ENCODE results near the gene PGR. TPM values are rescaled to one million over a fixed set of nuclear protein-coding genes. Genes with fewer than 3 reads are reported as not detected.

The PGR gene
- polyA plus RNA-seq (ENCODE audit: insufficient read length in 3 of 3) = under 1 TPM; 0.07 to 0.16 (median 0.10) TPM

GRCh38 chr11:101129203-101129943, at the start of gene PGR:
Gene PGR, minus strand, starts transcription at chr11:101129813. Its CDS starts 743 bp downstream, at chr11:101129070.
- DNase-seq (ENCODE audit: low read depth in 3 of 3, low spot score in 2 of 3) = peak in 1 of 3 donors; percentile 6

GRCh38 chr11:101176381-101176780, 46.8 kb upstream of the PGR start:
- no peak for DNase-seq (ENCODE audit: low read depth in 3 of 3, low spot score in 2 of 3)

DNA sequence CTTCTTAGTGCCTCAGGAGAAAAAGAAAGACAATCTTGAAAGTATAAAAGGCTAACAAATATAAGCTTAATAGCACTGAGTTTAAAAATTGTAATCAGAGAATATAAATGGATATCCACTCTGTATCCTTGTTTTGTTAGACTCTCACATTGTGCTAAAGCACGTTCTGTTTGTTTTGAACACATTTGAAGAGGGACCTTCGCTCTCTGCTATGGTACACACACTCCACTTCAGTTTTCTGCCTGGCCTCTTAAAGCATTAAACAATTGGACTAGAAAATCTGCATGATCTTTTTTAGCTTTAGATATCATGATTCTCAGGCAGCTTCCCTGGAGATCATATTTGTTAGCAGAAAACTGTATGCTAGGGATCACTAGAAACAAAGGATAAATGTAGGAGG, 40.3 kb upstream of the PGR start:
- no peak for DNase-seq (ENCODE audit: low read depth in 3 of 3, low spot score in 2 of 3)

GRCh38 chr11:101166038-101166437, 36.4 kb upstream of the PGR start:
- no peak for DNase-seq (ENCODE audit: low read depth in 3 of 3, low spot score in 2 of 3)

DNA sequence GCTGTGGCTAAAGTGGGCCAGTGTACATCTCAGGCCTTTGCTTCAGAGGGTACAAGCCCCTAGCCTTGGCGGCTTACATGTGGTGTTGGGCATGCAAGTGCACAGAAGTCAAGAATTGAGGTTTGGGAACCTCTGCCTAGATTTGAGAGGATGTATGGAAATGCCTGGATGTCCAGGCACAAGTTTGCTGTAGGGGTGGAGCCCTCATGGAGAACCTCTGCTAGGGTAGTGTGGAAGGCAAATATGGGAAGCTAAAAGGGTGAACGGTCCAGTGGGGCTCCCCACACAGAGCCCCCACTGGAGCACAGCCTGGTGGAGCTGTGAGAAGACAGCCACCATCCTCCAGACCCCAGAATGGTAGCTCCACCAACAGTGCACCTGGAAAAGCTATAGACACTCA, 28.5 kb upstream of the PGR start:
- DNase-seq (ENCODE audit: low read depth in 3 of 3, low spot score in 2 of 3) = no peak

DNA sequence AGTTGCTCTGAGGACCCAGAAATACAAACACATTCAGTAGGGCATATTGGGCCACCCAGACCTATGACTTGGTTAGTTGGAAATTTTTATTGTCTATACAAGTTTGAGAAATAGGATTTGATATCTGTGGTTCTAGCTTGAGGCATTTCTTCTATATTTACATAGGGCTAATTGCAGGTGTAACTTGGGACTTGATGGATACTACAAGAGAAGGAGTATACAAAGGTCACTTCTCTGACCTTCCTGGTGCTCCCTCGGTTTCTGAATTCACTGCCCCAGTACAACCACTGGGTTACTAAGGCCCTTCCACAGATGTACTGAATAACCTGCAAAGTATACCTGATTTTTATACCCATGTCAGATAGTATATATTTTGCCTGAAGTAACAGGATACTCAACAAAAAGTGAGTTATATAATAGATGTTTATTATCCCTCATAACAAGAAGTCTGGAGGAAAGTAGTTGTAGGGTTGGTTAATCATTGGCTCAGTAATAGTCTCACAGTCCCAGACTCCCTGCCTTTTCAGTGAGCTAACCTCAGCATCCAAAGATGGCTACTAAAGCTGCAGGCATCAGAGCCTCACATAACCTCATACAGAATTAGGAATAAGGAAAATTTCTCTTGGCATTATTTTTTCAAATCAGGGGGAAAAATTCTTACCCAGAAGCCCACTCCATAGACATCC, 8.8 kb upstream of the PGR start:
- no peak for DNase-seq (ENCODE audit: low read depth in 3 of 3, low spot score in 2 of 3)

- DNase-seq (ENCODE audit: low read depth in 3 of 3, low spot score in 2 of 3) = no peak
Observed at GRCh38 chr11:101133190-101133589, 3.6 kb upstream of the PGR start.

GRCh38 chr11:101128571-101129202, 926 bp downstream of the PGR start:
- peak in 1 of 3 donors; percentile 1 for DNase-seq (ENCODE audit: low read depth in 3 of 3, low spot score in 2 of 3)

GRCh38 chr11:101127699-101128570, 1.7 kb downstream of the PGR start:
- peak in 1 of 3 donors; percentile 3 for DNase-seq (ENCODE audit: low read depth in 3 of 3, low spot score in 2 of 3)

DNA sequence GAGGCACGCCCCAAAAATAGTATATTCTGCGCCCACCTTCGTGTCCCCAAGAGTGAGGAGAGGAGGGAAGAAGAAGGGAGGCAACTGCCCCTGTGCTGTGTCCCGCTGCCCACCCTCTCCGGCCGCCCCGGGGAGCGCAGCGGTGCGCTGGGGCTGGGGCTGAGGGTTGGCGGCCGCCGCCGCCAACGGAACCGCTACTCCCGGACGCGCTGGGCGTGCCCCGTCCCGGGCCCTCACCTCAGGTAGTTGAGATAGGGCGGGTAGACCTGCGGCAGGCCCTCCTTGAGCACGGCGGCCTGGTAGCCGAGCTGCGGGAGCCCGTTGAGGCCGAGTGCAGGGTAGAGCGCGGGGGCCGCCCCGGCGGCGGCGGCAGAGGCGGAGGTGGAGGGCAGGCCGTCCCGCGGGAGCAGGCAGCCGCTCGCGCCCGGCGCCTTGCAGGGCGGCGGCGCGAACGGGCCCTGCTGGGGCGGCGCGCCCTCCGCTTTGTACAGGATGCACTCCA, 2.4 kb downstream of the PGR start:
- DNase-seq (ENCODE audit: low read depth in 3 of 3, low spot score in 2 of 3) = peak in 1 of 3 donors; percentile 15

- DNase-seq (ENCODE audit: low read depth in 3 of 3, low spot score in 2 of 3) = no peak
Observed at GRCh38 chr11:101126551-101127196, 2.9 kb downstream of the PGR start.

DNA sequence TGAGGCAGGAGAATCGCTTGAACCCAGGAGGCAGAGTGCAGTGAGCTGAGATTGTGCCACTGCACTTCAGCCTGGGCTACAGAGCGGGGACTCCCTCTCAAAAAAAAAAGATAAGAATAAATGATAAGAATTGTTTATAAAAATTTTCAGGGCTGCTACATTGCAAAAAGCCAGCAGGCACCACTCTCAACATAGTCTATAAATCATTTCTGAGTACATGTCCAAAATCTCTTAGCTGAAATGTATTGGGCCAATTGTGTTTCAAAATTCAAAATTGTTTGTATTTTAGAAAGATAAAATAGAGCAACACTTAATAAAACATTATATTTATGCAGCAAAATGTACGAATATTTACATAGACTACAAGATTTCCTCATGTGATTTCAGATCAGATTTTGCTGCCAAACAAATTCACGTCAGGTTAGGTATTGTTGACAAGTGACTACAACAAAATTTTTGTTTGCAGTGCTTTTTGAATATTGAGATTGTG, 13.9 kb downstream of the PGR start:
- DNase-seq (ENCODE audit: low read depth in 3 of 3, low spot score in 2 of 3) = no peak

- DNase-seq (ENCODE audit: low read depth in 3 of 3, low spot score in 2 of 3) = no peak
Observed at GRCh38 chr11:101113540-101113939, 16.1 kb downstream of the PGR start.

DNA sequence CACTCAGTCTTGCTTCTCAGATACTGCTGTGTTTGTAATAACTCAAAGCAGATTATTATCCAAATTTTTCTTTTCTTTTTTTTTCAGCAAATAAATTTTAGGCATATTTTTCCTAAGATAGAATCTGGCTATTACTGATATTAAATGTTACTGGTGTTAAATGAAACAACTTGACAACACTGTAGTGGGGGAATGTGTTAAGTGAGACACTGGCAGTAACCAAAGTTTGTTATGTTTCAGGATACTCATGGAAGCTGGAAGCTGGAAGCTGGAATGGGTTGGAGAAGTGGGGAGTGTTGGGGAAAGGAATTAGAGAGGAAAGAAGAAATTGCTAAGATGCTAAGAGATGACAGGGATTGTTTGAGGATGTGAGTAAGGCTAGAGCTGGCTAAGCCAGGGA, 24.9 kb downstream of the PGR start:
- no peak for DNase-seq (ENCODE audit: low read depth in 3 of 3, low spot score in 2 of 3)

- no peak for DNase-seq (ENCODE audit: low read depth in 3 of 3, low spot score in 2 of 3)
Observed at GRCh38 chr11:101103433-101103832, 26.2 kb downstream of the PGR start.

DNA sequence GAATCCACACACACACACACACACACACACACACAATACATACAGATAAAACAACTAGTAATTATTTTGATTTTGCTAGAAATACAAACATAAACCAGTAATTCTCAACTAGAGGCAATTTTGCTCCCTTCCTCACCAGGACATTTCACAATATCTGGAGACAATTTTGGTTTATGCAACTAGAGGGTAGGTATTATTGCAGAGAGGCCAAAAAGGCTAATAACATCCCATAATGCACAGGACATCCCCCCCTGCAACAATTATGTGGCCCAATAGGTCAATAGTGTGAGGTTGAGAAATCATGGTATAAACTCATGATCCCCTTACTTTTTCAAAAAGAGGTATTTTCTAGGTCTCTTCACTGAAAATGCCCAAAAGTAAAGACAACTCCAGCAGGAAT, 29.0 kb downstream of the PGR start:
- no peak for DNase-seq (ENCODE audit: low read depth in 3 of 3, low spot score in 2 of 3)

GRCh38 chr11:101096036-101096704, 33.4 kb downstream of the PGR start:
- DNase-seq (ENCODE audit: low read depth in 3 of 3, low spot score in 2 of 3) = no peak

DNA sequence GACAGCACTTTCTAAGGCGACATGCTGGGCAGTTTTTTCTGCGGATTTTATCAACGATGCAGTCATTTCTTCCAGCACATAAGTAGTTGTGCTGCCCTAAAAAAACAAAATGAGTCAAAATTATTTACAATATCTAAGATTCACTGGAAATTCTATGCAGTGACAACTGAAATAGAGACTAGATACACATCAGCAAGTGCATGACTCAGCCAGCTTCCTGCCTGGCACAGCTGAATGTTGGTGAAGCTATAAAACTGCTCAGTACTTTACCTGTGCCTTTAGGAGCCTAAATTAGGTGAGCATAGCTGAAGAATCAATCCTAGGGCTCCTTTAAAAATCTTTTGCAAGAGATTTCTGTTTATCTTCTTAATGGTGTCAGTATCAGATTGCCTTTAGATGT, 37.8 kb downstream of the PGR start:
- no peak for DNase-seq (ENCODE audit: low read depth in 3 of 3, low spot score in 2 of 3)

DNA sequence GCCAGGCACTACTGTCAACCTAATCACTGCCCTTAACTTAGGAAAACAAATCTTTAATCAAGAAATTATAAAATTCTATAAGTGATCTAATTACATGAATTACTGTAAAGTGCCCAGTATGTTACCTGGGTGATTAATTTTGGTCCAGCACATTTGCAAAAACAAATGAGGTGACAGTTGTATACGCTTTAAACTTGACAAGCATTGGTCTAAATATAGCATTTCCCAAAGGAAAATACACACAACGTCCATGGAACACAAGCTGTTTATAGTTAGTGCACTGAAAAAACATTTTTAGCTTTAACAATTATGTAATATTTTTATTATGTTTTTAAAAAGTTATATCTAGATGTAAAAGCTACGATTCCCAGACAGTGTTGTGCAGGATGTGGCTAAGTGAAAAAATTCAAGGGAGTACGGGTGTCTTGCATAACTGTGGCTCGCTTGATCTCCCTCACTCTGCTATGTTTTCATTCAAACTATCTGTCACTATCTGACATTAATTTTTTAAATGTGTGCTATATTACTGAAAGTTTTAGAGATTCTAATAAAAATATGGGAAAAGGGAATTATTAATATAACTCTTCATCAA, 38.8 kb downstream of the PGR start:
- no peak for DNase-seq (ENCODE audit: low read depth in 3 of 3, low spot score in 2 of 3)

All from right renal cortex interstitium (tissue), 3 donors.